ENCODE measurements around the gene LRMDA. TPM values are rescaled to one million over a fixed set of nuclear protein-coding genes. Genes with fewer than 3 reads are reported as not detected.
"Not testable (repeated sequence)": the region's sequence is repeated elsewhere in the genome, so short reads cannot be mapped to it uniquely, and the experiment has no call there.

LRMDA gene
- total RNA-seq, 4 donors from 2014 or later: 2.2 to 7.8 (median 4.5) TPM

DNA sequence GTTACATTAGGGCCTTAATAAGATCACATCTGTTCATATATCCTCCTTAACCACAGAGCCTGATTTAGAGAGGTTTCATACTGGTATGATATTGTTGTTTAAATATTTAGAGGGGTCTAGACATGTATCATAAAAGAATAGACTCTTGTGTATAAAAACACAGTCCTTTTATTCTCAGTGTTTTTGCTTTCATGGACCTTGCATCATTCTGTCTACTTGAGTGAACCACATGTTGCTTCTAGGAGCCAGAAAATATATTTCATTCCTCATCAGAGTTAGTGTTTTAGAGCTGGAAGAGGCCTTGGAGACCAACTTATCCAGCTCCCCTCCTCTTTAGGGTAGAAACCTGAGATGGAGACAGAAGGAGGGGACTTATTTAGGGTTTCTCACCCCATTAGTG, 312.8 kb downstream of the LRMDA start:
- intact Hi-C loops (cut with DNase I; ENCODE audit: low total_unique reads) (no loop called here), in situ Hi-C loops (cut with MboI; ENCODE audit: low pct_ligation_motif_present in 1 of 4, low pct_unique_long_range_greater_than_20kb in 1 of 4, low sequenced_read_pairs in 3 of 4) (no loop called here)
- TF ChIP-seq POLR2AphosphoS5 (IDR thresholded peaks at IDR 0.05) (no peak), EP300 (IDR thresholded peaks at IDR 0.05; ENCODE audit: low read depth) (no peak), POLR2A (IDR thresholded peaks at IDR 0.05) (no peak)
- TF ChIP-seq, protein P1, sequence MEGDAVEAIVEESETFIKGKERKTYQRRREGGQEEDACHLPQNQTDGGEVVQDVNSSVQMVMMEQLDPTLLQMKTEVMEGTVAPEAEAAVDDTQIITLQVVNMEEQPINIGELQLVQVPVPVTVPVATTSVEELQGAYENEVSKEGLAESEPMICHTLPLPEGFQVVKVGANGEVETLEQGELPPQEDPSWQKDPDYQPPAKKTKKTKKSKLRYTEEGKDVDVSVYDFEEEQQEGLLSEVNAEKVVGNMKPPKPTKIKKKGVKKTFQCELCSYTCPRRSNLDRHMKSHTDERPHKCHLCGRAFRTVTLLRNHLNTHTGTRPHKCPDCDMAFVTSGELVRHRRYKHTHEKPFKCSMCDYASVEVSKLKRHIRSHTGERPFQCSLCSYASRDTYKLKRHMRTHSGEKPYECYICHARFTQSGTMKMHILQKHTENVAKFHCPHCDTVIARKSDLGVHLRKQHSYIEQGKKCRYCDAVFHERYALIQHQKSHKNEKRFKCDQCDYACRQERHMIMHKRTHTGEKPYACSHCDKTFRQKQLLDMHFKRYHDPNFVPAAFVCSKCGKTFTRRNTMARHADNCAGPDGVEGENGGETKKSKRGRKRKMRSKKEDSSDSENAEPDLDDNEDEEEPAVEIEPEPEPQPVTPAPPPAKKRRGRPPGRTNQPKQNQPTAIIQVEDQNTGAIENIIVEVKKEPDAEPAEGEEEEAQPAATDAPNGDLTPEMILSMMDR (IDR thresholded peaks at IDR 0.05): no peak
- H3K36me3 ChIP-seq: no peaks in the 10 kb centered on the region
- no peaks in the 10 kb centered on the region for H3K9me3 ChIP-seq
- H3K4me3 ChIP-seq: no peak overlapping the region
- no peaks in the 10 kb centered on the region for H3K4me1 ChIP-seq
- H3K27ac ChIP-seq: no peak overlapping the region
- DNase-seq: no peak
- H3K27me3 ChIP-seq: no peaks in the 10 kb centered on the region

DNA sequence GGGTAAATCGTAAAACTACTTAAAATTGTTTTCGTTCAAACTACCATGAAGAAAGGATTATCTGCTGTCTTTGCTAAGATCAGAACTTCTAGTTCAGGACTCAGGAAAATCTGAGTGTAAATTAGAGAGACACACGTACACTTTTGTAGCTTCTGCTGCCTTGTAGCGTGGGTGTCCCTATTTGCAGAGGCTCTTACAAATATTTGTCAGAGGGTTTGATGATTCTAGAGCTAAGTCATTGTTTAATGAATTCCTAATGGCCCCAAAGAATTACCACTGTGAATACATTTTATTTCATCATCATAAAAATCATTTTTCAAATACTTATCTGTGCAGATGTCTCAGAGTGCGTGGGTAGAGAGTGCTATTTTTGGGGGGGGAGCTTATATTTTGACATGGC, 314.9 kb downstream of the LRMDA start:
- WGBS, 2 donors (ENCODE audit: low coverage in 1 of 2): 77 to 82% methylated on average over 4 to 5 of the region's 5 CpGs
- no peak for DNase-seq
- H3K4me1 ChIP-seq: no peaks in the 10 kb centered on the region
- intact Hi-C loops (cut with DNase I; ENCODE audit: low total_unique reads): no loop called here
- in situ Hi-C loops (cut with MboI; ENCODE audit: low pct_ligation_motif_present in 1 of 4, low pct_unique_long_range_greater_than_20kb in 1 of 4, low sequenced_read_pairs in 3 of 4): no loop called here
- TF ChIP-seq, protein P1 (IDR thresholded peaks at IDR 0.05): no peak
- TF ChIP-seq EP300 (IDR thresholded peaks at IDR 0.05; ENCODE audit: low read depth) (no peak), POLR2AphosphoS5 (IDR thresholded peaks at IDR 0.05) (no peak), POLR2A (IDR thresholded peaks at IDR 0.05) (no peak)
- no peak overlapping the region for H3K4me3 ChIP-seq
- no peaks in the 10 kb centered on the region for H3K36me3 ChIP-seq
- H3K9me3 ChIP-seq: no peaks in the 10 kb centered on the region
- no peak overlapping the region for H3K27ac ChIP-seq
- H3K27me3 ChIP-seq: no peaks in the 10 kb centered on the region

DNA sequence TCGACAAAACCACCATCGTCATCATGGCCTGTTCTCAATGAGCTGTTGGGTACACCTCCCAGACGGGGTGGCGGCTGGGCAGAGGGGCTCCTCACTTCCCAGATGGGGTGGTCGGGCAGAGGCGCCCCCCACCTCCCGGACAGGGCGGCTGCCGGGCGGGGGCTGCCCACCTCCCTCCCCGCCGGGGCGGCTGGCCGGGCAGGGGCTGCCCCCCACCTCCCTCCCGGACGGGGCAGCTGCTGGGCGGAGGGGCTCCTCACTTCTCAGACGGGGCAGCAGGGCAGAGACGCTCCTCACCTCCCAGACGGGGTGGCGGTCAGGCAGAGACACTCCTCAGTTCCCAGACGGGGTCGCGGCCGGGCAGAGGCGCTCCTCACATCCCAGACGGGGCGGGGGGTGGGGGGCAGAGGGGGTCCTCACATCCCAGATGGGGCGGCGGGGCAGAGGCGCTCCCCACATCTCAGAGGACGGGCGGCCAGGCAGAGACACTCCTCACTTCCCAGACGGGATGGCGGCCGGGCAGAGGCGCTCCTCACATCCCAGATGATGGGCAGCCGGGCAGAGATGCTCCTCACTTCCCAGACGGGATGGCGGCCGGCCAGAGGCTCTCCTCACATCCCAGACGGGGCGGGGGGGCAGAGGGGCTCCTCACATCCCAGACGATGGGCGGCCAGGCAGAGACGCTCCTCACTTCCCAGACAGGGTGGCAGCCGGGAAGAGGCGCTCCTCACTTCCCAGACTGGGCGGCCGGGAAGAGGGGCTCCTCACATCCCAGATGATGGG, 318.9 kb downstream of the LRMDA start:
- in situ Hi-C loops (cut with MboI; ENCODE audit: low pct_ligation_motif_present in 1 of 4, low pct_unique_long_range_greater_than_20kb in 1 of 4, low sequenced_read_pairs in 3 of 4): not testable (repeated sequence)
- 95% methylated on average over 30 of the region's 50 CpGs; no CpG with 5 or more reads in 1 of the 2 donors for WGBS, 2 donors (ENCODE audit: low coverage in 1 of 2)

DNA sequence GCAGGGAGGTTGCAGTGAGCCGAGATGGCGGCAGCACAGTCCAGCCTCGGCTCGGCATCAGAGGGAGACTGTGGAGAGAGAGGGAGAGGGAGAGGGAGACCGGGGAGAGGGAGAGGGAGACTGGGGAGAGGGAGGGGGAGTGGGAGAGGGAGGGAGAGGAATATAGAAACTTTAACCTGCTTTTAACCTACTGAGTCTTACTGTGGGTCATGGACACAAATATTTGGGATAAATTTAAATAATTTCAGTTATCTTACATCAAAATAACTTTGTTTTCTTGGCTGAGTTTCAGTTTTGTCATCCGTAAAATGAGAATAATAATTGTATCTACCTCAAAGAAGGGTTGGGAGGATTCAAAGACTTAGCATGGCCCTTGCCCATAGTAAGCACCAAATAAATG, 319.8 kb downstream of the LRMDA start:
- intact Hi-C loops (cut with DNase I; ENCODE audit: low total_unique reads) (no loop called here), in situ Hi-C loops (cut with MboI; ENCODE audit: low pct_ligation_motif_present in 1 of 4, low pct_unique_long_range_greater_than_20kb in 1 of 4, low sequenced_read_pairs in 3 of 4) (no loop called here)
- no peaks in the 10 kb centered on the region for H3K4me1 ChIP-seq
- TF ChIP-seq POLR2AphosphoS5 (IDR thresholded peaks at IDR 0.05) (no peak), POLR2A (IDR thresholded peaks at IDR 0.05) (no peak), EP300 (IDR thresholded peaks at IDR 0.05; ENCODE audit: low read depth) (no peak)
- TF ChIP-seq, protein P1 (IDR thresholded peaks at IDR 0.05): no peak
- WGBS, 2 donors (ENCODE audit: low coverage in 1 of 2): 92 to 93% methylated on average over 4 to 6 of the region's 6 CpGs
- H3K9me3 ChIP-seq: no peaks in the 10 kb centered on the region
- H3K36me3 ChIP-seq: no peaks in the 10 kb centered on the region
- H3K4me3 ChIP-seq: no peak overlapping the region
- no peaks in the 10 kb centered on the region for H3K27me3 ChIP-seq
- no peak for DNase-seq
- H3K27ac ChIP-seq: no peak overlapping the region

More for the DNA sequence above, 318.9 kb downstream of the LRMDA start:
- H3K4me3 ChIP-seq; DNase-seq; H3K9me3 ChIP-seq; intact Hi-C loops (cut with DNase I; ENCODE audit: low total_unique reads); H3K36me3 ChIP-seq; H3K27ac ChIP-seq; H3K27me3 ChIP-seq; H3K4me1 ChIP-seq: not testable (repeated sequence)

DNA sequence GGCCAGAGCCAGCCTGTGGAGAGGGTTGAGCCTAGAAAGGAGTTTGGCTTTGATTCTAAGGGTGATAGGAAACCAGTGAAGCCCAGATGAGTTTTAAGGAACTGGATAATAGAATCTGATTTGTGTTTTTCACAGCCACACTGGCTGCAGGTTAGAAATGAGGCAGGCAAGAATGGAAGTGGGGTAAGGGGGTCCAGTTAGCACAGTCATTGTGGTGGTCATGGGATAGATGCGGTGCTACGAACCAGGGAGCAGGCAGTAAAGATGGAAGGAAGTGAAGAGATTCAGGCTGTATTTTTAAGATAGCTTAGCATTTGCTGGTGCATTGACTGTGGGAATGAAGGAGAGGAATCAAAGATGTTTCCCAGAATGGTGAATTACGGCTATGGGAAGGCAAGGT, 322.2 kb downstream of the LRMDA start:
- no peaks in the 10 kb centered on the region for H3K36me3 ChIP-seq
- H3K4me3 ChIP-seq: no peak overlapping the region
- in situ Hi-C loops (cut with MboI; ENCODE audit: low pct_ligation_motif_present in 1 of 4, low pct_unique_long_range_greater_than_20kb in 1 of 4, low sequenced_read_pairs in 3 of 4) (no loop called here), intact Hi-C loops (cut with DNase I; ENCODE audit: low total_unique reads) (no loop called here)
- TF ChIP-seq POLR2AphosphoS5 (IDR thresholded peaks at IDR 0.05): no peak
- no peak for TF ChIP-seq POLR2A (IDR thresholded peaks at IDR 0.05)
- TF ChIP-seq, protein P1 (IDR thresholded peaks at IDR 0.05): no peak
- TF ChIP-seq EP300 (IDR thresholded peaks at IDR 0.05; ENCODE audit: low read depth): no peak
- WGBS, 2 donors (ENCODE audit: low coverage in 1 of 2): 88 to 94% methylated on average over 3 of the region's 3 CpGs
- DNase-seq: no peak
- H3K27me3 ChIP-seq: no peaks in the 10 kb centered on the region
- no peak overlapping the region for H3K27ac ChIP-seq
- H3K4me1 ChIP-seq: no peaks in the 10 kb centered on the region
- no peaks in the 10 kb centered on the region for H3K9me3 ChIP-seq

Data from transverse colon (tissue), 4 donors.